Hippocampal formation (tissue), 2 donors: ENCODE data around the gene ROGDI.
"Not testable (repeated sequence)": the region's sequence is repeated elsewhere in the genome, so short reads cannot be mapped to it uniquely, and the experiment has no call there.

ENCODE experiments used
- DNase-seq, 2 donors: peaks; one replicate each; lab custom pipeline; 2025; lab: John Stamatoyannopoulos, UW

ROGDI gene

DNA sequence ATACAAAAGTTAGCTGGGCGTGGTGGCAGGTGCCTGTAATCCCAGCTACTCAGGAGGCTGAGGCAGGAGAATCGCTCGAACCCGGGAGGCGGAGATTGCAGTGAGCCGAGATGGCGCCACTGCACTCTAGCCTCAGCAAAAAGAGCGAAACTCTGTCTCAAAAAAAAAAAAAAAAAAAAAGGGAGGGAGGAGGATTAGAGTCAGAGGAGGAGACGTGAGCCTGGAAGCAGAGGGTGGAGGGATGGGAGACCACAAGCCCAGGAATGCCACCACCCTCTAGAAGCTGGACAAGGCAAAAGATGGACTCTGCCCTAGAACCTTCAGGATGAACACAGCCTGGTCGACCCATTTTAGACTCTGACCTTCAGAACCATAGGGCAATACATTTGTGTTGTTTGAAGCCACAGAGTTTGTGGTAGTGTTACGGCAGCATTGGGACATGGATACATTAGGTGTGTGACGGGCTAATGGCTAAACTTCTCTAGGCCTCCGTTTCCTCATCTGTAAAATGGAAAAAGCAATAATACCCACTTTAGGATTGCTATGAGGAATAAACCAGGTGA is 9.4 kb downstream of the ROGDI start:
- no peak for DNase-seq

DNA sequence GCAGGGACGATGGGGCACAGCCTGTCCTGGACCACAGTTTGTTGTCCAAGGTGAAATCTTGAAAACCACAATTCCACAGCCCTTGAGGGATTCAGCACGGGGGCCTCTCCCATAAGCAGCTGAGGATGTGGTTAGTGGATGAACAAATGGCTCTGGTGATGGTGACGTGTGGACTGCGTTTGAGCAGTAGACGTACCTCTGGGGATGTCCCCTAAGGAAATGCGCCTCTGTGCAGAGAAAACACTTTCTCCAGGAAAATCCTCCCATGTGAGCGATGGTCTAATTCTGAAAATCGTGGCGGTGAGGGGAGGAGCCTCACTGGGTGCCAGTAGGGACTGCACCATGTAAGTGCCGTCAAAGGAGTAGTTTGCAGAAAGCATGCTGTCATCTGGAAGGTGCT is 11.6 kb downstream of the ROGDI start:
- DNase-seq, result no peak

- DNase-seq, result no peak
These were observed 12.2 kb downstream of the ROGDI start for GRCh38 chr16:4790261-4790660.

- no peak for DNase-seq
These were observed 13.5 kb downstream of the ROGDI start for GRCh38 chr16:4788910-4789309.

DNA sequence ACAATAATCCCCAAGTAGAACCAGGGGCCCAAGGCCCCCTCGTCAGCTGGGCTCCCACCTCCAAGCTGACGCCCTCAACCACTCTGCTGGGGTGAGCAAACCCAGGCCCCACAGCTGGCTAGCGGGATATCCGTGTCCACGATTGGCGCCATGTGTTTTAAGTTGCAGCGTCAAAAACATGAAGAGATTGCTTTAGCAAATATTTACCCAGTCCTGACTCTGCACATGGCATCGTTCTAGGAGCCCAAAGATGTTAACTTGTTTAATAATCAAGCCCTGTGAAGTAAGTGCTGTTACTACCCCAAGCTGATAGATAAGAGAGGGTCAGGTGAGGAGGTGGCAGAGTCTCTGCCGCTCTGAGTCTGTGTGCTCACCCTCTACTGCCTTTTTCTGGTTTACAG is 13.9 kb downstream of the ROGDI start:
- DNase-seq, result no peak

DNA sequence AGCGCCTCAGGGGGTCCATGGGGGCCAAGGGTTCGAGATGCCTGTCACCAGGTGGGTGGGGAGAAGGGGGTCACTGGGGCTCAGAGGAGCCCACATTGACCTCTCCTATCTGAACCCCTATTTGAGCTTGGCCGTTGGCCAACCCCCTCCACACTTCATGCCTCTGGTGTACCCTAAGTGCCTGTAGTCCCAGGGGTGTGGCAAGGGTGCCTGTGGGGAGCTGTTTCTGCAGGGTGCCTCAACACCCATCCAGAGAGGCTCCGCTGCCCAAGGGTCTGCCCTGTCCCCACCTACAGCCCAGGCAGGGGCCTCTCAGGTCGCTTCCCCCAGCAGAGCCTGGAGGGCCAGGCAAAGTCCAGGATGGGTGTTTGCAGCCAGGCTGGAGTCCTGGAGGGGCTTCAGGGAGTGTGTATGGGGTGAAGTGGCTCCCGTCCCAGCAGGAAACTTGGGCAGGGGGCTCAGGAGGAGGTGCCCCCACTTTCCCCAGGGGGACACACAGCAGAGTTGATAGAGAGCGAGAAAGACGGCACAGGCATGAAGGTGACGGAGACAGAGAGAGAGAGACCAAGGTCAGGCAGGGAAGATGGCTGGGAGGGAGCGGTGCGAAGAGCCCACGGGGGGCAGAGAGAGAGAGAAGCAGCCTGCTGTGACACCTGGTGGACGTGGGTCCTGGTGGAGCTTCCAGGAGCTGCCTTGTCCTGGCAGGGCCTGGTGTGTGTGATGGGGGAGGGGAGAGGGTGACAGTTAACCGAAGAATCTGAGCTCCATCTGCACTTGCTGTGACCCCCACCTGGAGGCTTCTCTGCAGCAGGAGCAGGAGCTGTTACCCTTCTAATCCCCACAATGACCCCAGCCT is 14.6 kb downstream of the ROGDI start, which contains the start of gene SEPTIN12:
TSS of gene SEPTIN12 (minus strand) at position 719 of the 856 bp plus-strand sequence. CDS start at position 19, 700 bp downstream.
- no peak for DNase-seq

DNA sequence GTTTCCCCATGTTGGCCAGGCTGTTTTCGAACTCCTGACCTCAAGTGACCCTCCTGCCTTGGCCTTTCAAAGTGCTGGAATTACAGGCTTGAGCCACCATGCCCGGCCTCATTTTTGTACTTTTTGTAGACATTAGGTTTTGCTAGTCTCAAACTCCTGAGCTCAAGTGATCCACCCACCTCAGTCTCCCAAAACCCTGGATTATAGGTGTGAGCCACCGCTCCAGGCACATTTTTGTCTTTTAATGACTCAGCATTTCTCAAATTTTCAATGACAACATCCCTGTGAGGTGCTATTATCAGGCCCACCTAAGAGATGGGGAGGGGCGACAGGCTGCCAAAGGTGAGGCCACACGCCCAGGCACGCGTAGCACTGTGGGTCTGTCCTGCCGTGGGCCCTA is 15.4 kb downstream of the ROGDI start:
- DNase-seq, result no peak

GRCh38 chr16:4785758-4786433 is 16.5 kb downstream of the ROGDI start:
- DNase-seq, result no peak

DNA sequence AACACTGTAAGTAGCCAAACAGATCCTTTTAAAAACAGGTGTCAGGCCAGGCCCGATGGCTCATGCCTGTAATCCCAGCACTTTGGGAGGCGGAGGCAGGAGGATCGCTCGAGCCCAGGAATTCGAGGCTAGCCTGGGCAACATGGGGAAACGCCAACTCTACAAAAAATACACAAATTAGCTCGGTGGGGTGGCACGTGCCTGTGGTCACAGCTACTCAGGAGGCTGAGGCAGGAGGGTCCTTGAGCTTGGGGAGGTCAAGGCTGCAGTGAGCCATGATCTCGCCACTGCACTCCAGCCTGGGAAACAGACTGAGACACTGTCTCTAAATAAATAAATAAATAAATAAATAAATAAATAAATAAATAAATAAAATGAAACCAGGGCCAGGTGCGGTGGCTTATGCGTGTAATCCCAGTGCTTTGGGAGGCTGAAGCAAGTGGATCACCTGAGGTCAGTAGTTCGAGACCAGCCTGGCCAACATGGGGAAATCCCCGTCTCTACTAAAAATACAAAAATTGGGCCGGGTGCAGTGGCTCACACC is 17.9 kb downstream of the ROGDI start:
- DNase-seq, result not testable (repeated sequence)

GRCh38 chr16:4783951-4784336 is 18.5 kb downstream of the ROGDI start:
- DNase-seq, result no peak

DNA sequence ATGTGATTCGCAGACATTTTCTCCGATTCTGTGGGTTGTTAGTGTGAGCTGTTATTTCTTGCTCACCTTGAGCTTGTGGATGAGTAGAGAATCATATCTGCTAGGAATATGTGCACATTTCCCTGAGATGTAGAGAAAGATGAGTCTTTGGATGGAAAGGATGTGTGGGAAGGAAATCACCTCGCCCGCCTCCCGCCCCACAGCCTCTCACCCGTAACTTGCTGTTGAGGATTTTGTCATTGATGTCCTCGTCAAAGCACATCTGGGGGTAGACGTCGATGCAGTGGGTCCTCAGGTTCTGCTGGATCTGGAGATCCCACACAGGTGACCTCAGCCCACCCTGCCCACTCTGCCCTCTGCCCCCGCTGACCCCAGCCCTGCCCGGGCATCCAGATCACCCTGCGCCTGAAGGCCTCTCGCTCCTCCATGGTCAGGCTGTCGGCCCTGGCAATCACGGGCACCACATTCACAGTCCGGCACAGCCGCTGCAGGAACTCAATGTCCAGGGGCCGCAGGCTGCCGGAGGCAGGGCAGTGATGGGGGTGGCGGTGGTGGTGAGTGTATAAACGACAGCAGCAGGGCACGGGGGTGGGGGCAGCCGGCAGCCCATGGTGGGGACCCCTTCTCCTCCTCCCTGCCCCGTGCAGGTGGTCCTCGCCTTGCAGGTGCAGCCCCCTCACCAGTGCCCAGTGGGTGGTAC is 19.0 kb downstream of the ROGDI start:
- DNase-seq, result no peak

GRCh38 chr16:4780235-4780634 is 22.2 kb downstream of the ROGDI start:
- DNase-seq, result no peak

DNA sequence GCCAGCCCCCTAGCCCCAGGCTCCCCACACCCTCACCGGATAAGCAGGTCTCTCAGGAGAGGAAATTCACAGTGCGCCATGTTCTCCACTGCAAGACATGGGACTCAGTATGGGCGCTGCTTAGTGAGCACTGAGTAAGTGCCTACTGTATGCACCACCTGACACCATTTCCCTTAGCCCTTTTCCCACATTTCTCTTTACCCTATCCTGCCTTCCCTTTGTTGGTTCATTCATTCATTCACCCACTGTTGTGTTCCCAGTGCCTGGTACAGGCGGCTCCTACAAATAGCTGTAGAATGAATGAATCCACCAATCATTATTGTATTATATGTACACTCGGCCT is 24.4 kb downstream of the ROGDI start:
- no peak for DNase-seq

- no peak for DNase-seq
These were observed 24.9 kb downstream of the ROGDI start for GRCh38 chr16:4777339-4778049.

- DNase-seq, result no peak
These were observed 26.2 kb downstream of the ROGDI start for GRCh38 chr16:4776141-4776705.

GRCh38 chr16:4775005-4775404 is 27.4 kb downstream of the ROGDI start:
- no peak for DNase-seq

DNA sequence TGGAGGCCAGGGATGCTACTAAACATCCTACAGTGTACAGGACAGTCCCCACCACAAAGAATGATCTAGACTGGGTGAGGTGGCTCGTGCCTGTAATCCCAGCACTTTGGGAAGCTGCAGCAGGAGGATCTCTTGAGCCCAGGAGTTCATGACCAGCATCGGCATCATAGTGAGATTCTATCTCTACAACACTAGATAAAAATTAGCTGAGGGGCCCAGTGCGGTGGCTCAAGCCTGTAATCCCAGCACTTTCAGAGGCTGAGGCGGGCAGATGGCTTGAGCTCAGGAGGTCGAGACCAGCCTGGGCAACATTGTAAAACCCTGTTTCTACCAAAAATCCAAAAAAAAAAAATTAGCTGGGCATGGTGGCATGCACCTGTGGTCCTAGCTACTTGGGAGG is 30.1 kb downstream of the ROGDI start:
- no peak for DNase-seq

DNA sequence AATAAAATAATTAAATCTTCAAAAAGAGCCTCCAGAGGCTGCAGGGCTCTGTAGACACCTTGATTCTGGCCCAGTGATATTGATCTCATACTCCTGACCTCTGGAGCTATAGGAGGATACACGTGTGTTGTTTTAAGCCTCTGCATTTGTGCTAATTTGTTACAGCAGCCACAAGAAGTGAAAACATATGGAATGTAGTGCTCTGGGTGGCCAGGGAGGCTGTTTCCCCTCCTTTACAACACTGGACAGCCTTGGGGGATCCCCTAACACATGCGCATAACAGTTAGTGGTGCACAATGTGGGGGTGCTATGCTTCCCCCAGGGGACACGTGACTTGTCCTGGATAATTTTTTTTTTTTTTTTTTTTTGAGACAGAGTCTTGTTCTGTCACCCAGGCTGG is 30.8 kb downstream of the ROGDI start:
- DNase-seq, result no peak

GRCh38 chr16:4769306-4769638 is 33.2 kb downstream of the ROGDI start:
- no peak for DNase-seq

- DNase-seq, result peak; percentile 95 to 98
These were observed 33.7 kb downstream of the ROGDI start for GRCh38 chr16:4768549-4769305.
